HEK293 (cell line): ENCODE data around the gene CLEC16A.

Source experiments
- CTCF ChIA-PET: fragments of 350-600 bp; formaldehyde crosslinking; extraction: SDS; loops from one replicate; lab custom pipeline; 2021; ENCODE audit warnings: antibody characterized with exemption; lab: Yijun Ruan, JAX
- POLR2A ChIA-PET: fragments of 300-600 bp; formaldehyde crosslinking; extraction: SDS; loops from one replicate; lab custom pipeline; 2020; ENCODE audit warnings: antibody characterized with exemption, inconsistent platforms; lab: Yijun Ruan, JAX
- H3K27ac ChIP-seq: fragments of 200-500 bp; sonication (Bioruptor generic); 2 replicates; pipeline ENCODE4 v1.5.1; 2014; ENCODE audit warnings: low read depth, low read length, control low read depth, inconsistent platforms; ENCODE audit errors: extremely low read depth
- H3K36me3 ChIP-seq, 2 experiments: fragments of 200-500 bp in 1 of 2; sonication (Bioruptor generic) in 1 of 2; 1 replicate in 1 of 2; 2 replicates in 1 of 2; pipeline ENCODE4 v1.5.1; 2014 to 2017; ENCODE audit warnings: inconsistent platforms in 2 of 2, low read length in 2 of 2; ENCODE audit not compliant: control insufficient read depth in 2 of 2, insufficient read depth in 1 of 2
- H3K4me1 ChIP-seq: fragments of 200-500 bp; sonication (Bioruptor generic); 2 replicates; pipeline ENCODE4 v1.5.1; 2014; ENCODE audit warnings: mild to moderate bottlenecking, low read length, inconsistent platforms; ENCODE audit not compliant: control insufficient read depth, insufficient read depth
- H3K4me3 ChIP-seq: 2 replicates; pipeline ENCODE4 v1.5.1; 2011; ENCODE audit warnings: low read depth, mild to moderate bottlenecking, control low read depth, low read length, moderate library complexity
- H3K9me3 ChIP-seq: fragments of 200-500 bp; sonication (Bioruptor generic); 2 replicates; pipeline ENCODE4 v1.5.1; 2014; ENCODE audit warnings: low read depth, low read length, inconsistent platforms; ENCODE audit not compliant: control insufficient read depth, insufficient read depth
- BCL11B ChIP-seq: fragments of 450-650 bp; formaldehyde crosslinking; IDR thresholded peaks from 2 replicates; pipeline ENCODE4 v1.5.1; 2016; ENCODE audit warnings: low read depth, missing biosample characterization, missing genetic modification characterization
- HOXA7 ChIP-seq: sonication (generic); formaldehyde crosslinking; IDR thresholded peaks from 2 replicates; pipeline ENCODE4 v1.8.1; 2022; ENCODE audit warnings: missing genetic modification reagents, borderline replicate concordance
- IKZF3 ChIP-seq: fragments of 450-650 bp; IDR thresholded peaks from 2 replicates; pipeline ENCODE4 v1.5.0; 2018; ENCODE audit warnings: missing biosample characterization, mild to moderate bottlenecking, missing genetic modification characterization, moderate library complexity
- KLF8 ChIP-seq: fragments of 450-650 bp; formaldehyde crosslinking; IDR thresholded peaks from 2 replicates; pipeline ENCODE4 v1.5.1; 2016; ENCODE audit warnings: missing biosample characterization, missing genetic modification characterization
- KLF9 ChIP-seq: fragments of 450-650 bp; formaldehyde crosslinking; IDR thresholded peaks from 2 replicates; pipeline ENCODE4 v1.5.1; 2016; ENCODE audit warnings: missing biosample characterization, missing genetic modification characterization, low read depth
- MZF1 ChIP-seq: fragments of 450-650 bp; formaldehyde crosslinking; IDR thresholded peaks from 2 replicates; pipeline ENCODE4 v1.5.1; 2017; ENCODE audit warnings: missing biosample characterization, missing genetic modification characterization, borderline replicate concordance
- SETDB1 ChIP-seq: IDR thresholded peaks from one replicate; pipeline ENCODE4 v1.6.1; 2017; ENCODE audit warnings: mild to moderate bottlenecking, low read length, moderate library complexity, mixed read lengths; ENCODE audit not compliant: insufficient read length
- ZBTB7A ChIP-seq: fragments of 450-650 bp; formaldehyde crosslinking; IDR thresholded peaks from 2 replicates; pipeline ENCODE4 v1.5.1; 2016; ENCODE audit warnings: low read depth, missing biosample characterization, missing genetic modification characterization
- ZNF112 ChIP-seq: fragments of 450-650 bp; formaldehyde crosslinking; IDR thresholded peaks from 2 replicates; pipeline ENCODE4 v1.5.0; 2017; ENCODE audit warnings: missing biosample characterization, missing genetic modification characterization
- ZNF138 ChIP-seq: fragments of 450-650 bp; formaldehyde crosslinking; IDR thresholded peaks from 2 replicates; pipeline ENCODE4 v1.5.1; 2016; ENCODE audit warnings: missing biosample characterization, missing genetic modification characterization, borderline replicate concordance
- ZNF140 ChIP-seq: fragments of 450-650 bp; formaldehyde crosslinking; IDR thresholded peaks from 2 replicates; pipeline ENCODE4 v1.5.1; 2016; ENCODE audit warnings: missing biosample characterization, missing genetic modification characterization
- ZNF184 ChIP-seq: fragments of 450-650 bp; IDR thresholded peaks from 2 replicates; pipeline ENCODE4 v1.5.1; 2018; ENCODE audit warnings: missing biosample characterization, mild to moderate bottlenecking, missing genetic modification characterization
- ZNF341 ChIP-seq: fragments of 450-650 bp; formaldehyde crosslinking; IDR thresholded peaks from 2 replicates; pipeline ENCODE4; 2016; ENCODE audit warnings: low read depth, missing biosample characterization, missing genetic modification characterization
- ZNF48 ChIP-seq: fragments of 450-650 bp; formaldehyde crosslinking; IDR thresholded peaks from 2 replicates; pipeline ENCODE4 v1.5.1; 2016; ENCODE audit warnings: missing biosample characterization, missing genetic modification characterization
- ZNF558 ChIP-seq: fragments of 450-650 bp; formaldehyde crosslinking; IDR thresholded peaks from 2 replicates; pipeline ENCODE4 v1.5.1; 2016; ENCODE audit warnings: missing biosample characterization, missing genetic modification characterization
- ZNF560 ChIP-seq: fragments of 450-650 bp; formaldehyde crosslinking; IDR thresholded peaks from 2 replicates; pipeline ENCODE4 v1.5.1; 2017; ENCODE audit warnings: missing biosample characterization, missing genetic modification characterization, borderline replicate concordance
- ZNF585B ChIP-seq: fragments of 450-650 bp; formaldehyde crosslinking; IDR thresholded peaks from 2 replicates; pipeline ENCODE4 v1.5.1; 2016; ENCODE audit warnings: missing biosample characterization, missing genetic modification characterization
- ZNF639 ChIP-seq: fragments of 450-650 bp; formaldehyde crosslinking; IDR thresholded peaks from 2 replicates; pipeline ENCODE4 v1.5.1; 2016; ENCODE audit warnings: missing biosample characterization, missing genetic modification characterization
- ZNF677 ChIP-seq: fragments of 450-650 bp; IDR thresholded peaks from 2 replicates; pipeline ENCODE4 v1.5.0; 2018; ENCODE audit warnings: missing biosample characterization, mild to moderate bottlenecking, missing genetic modification characterization, moderate library complexity
- ZNF707 ChIP-seq: fragments of 450-650 bp; formaldehyde crosslinking; IDR thresholded peaks from 2 replicates; pipeline ENCODE4 v1.5.1; 2016; ENCODE audit warnings: missing biosample characterization, missing genetic modification characterization
- ZNF792 ChIP-seq: fragments of 450-650 bp; formaldehyde crosslinking; IDR thresholded peaks from 2 replicates; pipeline ENCODE4 v1.5.1; 2016; ENCODE audit warnings: missing biosample characterization, missing genetic modification characterization
- ZNF837 ChIP-seq: fragments of 450-650 bp; formaldehyde crosslinking; IDR thresholded peaks from 2 replicates; pipeline ENCODE4 v1.5.1; 2016; ENCODE audit warnings: missing biosample characterization, missing genetic modification characterization
- TF ChIP-seq, protein P1 (sequence below): fragments of 450-650 bp; formaldehyde crosslinking; IDR thresholded peaks from 2 replicates; pipeline ENCODE4 v1.5.1; 2016; ENCODE audit warnings: missing biosample characterization, missing genetic modification characterization, borderline replicate concordance
- TF ChIP-seq, protein P2 (sequence below): fragments of 450-650 bp; formaldehyde crosslinking; IDR thresholded peaks from 2 replicates; pipeline ENCODE4; 2016; ENCODE audit warnings: missing biosample characterization, missing genetic modification characterization
- TF ChIP-seq, protein P3 (sequence below): sonication (generic); formaldehyde crosslinking; IDR thresholded peaks from 2 replicates; pipeline ENCODE4 v1.8.1; 2022; ENCODE audit warnings: mild to moderate bottlenecking, moderate library complexity, missing genetic modification reagents

CLEC16A gene

GRCh38 chr16:11155284-11155806, 211.0 kb downstream of the CLEC16A start:
- no peaks in the 10 kb centered on the region for H3K4me1 ChIP-seq
- ChIA-PET CTCF (no interaction called here), POLR2A (no interaction called here)
- no peaks in the 10 kb centered on the region for H3K9me3 ChIP-seq
- H3K4me3 ChIP-seq: no peak overlapping the region
- no peaks in the 10 kb centered on the region for H3K36me3 ChIP-seq
- no peak overlapping the region for H3K27ac ChIP-seq
- TF ChIP-seq BCL11B (tag by site-specific recombination): no peak

DNA sequence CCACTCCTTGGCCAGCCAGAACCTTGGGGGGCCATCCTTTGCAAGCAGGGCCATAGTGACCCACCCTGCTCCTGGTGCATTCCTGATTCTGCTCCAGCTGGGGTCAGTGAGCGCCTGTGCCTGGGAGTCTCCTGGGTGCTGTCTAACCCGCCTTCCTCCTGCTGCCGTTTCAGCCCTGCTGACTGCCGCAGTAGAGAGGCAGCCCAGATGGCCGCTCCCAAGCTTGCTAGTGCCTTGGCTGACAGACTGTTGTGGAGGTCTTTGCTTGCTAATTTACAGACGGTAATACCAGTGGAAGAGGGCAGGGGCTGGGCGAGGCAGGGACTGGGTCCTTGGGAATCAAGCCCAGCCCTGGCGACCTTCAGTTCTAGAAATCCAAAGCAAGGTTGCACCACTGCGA, 212.0 kb downstream of the CLEC16A start:
- Histone ChIP-seq H3K9me3 (no peaks in the 10 kb centered on the region), H3K36me3 (no peaks in the 10 kb centered on the region)
- TF ChIP-seq ZNF792 (tag by site-specific recombination): no peak
- TF ChIP-seq, protein P1, sequence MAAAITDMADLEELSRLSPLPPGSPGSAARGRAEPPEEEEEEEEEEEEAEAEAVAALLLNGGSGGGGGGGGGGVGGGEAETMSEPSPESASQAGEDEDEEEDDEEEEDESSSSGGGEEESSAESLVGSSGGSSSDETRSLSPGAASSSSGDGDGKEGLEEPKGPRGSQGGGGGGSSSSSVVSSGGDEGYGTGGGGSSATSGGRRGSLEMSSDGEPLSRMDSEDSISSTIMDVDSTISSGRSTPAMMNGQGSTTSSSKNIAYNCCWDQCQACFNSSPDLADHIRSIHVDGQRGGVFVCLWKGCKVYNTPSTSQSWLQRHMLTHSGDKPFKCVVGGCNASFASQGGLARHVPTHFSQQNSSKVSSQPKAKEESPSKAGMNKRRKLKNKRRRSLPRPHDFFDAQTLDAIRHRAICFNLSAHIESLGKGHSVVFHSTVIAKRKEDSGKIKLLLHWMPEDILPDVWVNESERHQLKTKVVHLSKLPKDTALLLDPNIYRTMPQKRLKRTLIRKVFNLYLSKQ (tag by site-specific recombination): no peak
- TF ChIP-seq ZNF560: no peak
- TF ChIP-seq, protein P2, sequence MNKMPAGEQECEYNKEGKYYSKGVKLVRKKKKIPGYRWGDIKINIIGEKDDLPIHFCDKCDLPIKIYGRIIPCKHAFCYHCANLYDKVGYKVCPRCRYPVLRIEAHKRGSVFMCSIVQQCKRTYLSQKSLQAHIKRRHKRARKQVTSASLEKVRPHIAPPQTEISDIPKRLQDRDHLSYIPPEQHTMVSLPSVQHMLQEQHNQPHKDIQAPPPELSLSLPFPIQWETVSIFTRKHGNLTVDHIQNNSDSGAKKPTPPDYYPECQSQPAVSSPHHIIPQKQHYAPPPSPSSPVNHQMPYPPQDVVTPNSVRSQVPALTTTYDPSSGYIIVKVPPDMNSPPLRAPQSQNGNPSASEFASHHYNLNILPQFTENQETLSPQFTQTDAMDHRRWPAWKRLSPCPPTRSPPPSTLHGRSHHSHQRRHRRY (tag by site-specific recombination): no peak
- no peak for TF ChIP-seq ZNF48 (tag by site-specific recombination)
- TF ChIP-seq ZNF585B (tag by site-specific recombination): no peak
- TF ChIP-seq SETDB1: no peak
- no peak for TF ChIP-seq ZNF677
- no peak for TF ChIP-seq ZNF558 (tag by site-specific recombination)
- TF ChIP-seq ZBTB7A (tag by site-specific recombination): no peak
- no peak for TF ChIP-seq ZNF707 (tag by site-specific recombination)
- TF ChIP-seq, all 188 proteins: peak for 0
- H3K4me3 ChIP-seq: no peak overlapping the region
- no peak overlapping the region for H3K27ac ChIP-seq
- no peaks in the 10 kb centered on the region for H3K4me1 ChIP-seq
- ChIA-PET CTCF (interaction anchor here (0.8 kb wide), 1 partner anchor 185 kb away, joined by 3 read pairs; no protein-coding TSS in a partner anchor), POLR2A (no interaction called here)

DNA sequence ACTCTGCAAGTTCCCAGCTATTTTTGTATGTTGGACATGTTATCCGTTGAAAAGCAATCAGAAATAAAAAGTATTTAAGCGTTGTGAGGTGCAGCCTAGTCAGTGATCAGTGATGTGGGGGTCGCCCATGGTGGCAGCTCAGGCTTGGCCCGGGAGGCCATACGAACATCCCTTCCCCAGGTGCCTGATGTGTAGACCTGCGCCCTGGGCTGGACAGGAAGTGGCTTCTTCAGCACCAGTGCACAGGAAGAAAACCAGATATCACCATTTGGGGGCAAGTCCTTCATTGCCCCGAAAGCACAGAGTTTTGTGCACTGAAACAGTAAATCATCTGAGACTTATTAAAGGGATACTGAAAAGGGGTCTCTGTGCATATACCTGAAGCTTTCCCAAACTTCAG, 212.8 kb downstream of the CLEC16A start:
- Histone ChIP-seq H3K4me3 (no peak overlapping the region), H3K27ac (no peak overlapping the region), H3K36me3 (no peaks in the 10 kb centered on the region), H3K9me3 (no peaks in the 10 kb centered on the region), H3K4me1 (no peaks in the 10 kb centered on the region)
- POLR2A ChIA-PET: no interaction called here
- CTCF ChIA-PET: interaction anchor here (0.7 to 0.8 kb wide), 2 partner anchors 81 to 186 kb away, joined by 3 read pairs; no protein-coding TSS in a partner anchor
- TF ChIP-seq, protein P2 (tag by site-specific recombination): no peak
- TF ChIP-seq ZNF112 (tag by site-specific recombination) (no peak), KLF8 (no peak), MZF1 (no peak), ZNF837 (no peak), ZNF341 (tag by site-specific recombination) (no peak), ZNF138 (tag by site-specific recombination) (no peak), IKZF3 (no peak), ZNF639 (tag by site-specific recombination) (no peak), HOXA7 (CRISPR knock-in tag) (no peak), KLF9 (tag by site-specific recombination) (no peak), ZNF184 (no peak), ZNF140 (tag by site-specific recombination) (no peak)
- TF ChIP-seq, protein P3, sequence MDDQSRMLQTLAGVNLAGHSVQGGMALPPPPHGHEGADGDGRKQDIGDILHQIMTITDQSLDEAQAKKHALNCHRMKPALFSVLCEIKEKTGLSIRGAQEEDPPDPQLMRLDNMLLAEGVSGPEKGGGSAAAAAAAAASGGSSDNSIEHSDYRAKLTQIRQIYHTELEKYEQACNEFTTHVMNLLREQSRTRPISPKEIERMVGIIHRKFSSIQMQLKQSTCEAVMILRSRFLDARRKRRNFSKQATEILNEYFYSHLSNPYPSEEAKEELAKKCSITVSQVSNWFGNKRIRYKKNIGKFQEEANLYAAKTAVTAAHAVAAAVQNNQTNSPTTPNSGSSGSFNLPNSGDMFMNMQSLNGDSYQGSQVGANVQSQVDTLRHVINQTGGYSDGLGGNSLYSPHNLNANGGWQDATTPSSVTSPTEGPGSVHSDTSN (CRISPR knock-in tag): no peak
